ENCODE data around the gene XKR8. TPM values are rescaled to one million over a fixed set of nuclear protein-coding genes. Genes with fewer than 3 reads are reported as not detected.

Gene XKR8
- total and polyA plus RNA-seq, 8 donors: 0.58 to 33.9 (median 5.2) TPM

- Histone ChIP-seq H3K9me3 (no peaks in the 10 kb centered on the region), H3K36me3 (peaks cover 16 to 36% (median 32%) of the 10 kb centered on the region in 4 donors), H3K27me3 (no peaks in the 10 kb centered on the region), H3K4me1 (peaks cover 24 to 37% (median 28%) of the 10 kb centered on the region in 4 donors), H3K27ac (peak overlapping the region; percentile 92 to 99 (median 94)), H3K4me3 (peak overlapping the region; percentile 56 to 84 (median 80))
- intact Hi-C loops (cut with DNase I; ENCODE audit: low total_unique reads): no loop called here
- DNase-seq: no peak
- TF ChIP-seq POLR2AphosphoS5 (IDR thresholded peaks at IDR 0.05): no peak
- no peak for TF ChIP-seq POLR2A (IDR thresholded peaks at IDR 0.05)
- no peak for TF ChIP-seq EP300 (IDR thresholded peaks at IDR 0.05)
- no peak for TF ChIP-seq CTCF (IDR thresholded peaks at IDR 0.05)
- WGBS, 5 donors: 41 to 61% (median 50%) methylated on average over 9 to 13 of the region's 13 CpGs
These were observed 1.2 kb downstream of the XKR8 start for GRCh38 chr1:27960762-27961645.

- Histone ChIP-seq H3K36me3 (peaks cover 19 to 43% (median 39%) of the 10 kb centered on the region in 4 donors), H3K4me1 (peaks cover 24 to 37% (median 28%) of the 10 kb centered on the region in 4 donors), H3K27ac (peak overlapping the region in 3 of 5 donors; percentile 92 to 94 (median 94)), H3K4me3 (peak overlapping the region; percentile 56 to 84 (median 80)), H3K9me3 (no peaks in the 10 kb centered on the region), H3K27me3 (no peaks in the 10 kb centered on the region)
- 48 to 68% (median 60%) methylated on average over 4 of the region's 4 CpGs for WGBS, 5 donors
- TF ChIP-seq POLR2A (IDR thresholded peaks at IDR 0.05) (no peak), CTCF (IDR thresholded peaks at IDR 0.05) (no peak), POLR2AphosphoS5 (IDR thresholded peaks at IDR 0.05) (no peak), EP300 (IDR thresholded peaks at IDR 0.05) (no peak)
- no peak for DNase-seq
- intact Hi-C loops (cut with DNase I; ENCODE audit: low total_unique reads): no loop called here
These were observed 2.0 kb downstream of the XKR8 start for GRCh38 chr1:27961646-27962221.

DNA sequence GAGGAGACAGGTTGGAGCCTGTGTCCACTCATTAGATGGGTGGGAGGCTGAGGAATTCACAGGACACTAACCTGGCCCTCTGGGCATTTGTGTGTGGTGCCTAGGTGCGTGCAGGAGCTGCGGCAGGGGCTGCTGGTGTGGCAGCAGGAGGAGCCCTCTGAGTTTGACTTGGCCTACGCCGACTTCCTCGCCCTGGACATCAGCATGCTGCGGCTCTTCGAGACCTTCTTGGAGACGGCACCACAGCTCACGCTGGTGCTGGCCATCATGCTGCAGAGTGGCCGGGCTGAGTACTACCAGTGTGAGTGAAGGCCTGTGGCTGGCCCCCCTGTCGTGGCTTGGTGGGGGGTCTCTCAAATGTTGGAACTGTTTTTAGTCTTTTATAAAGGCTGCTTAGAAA, 3.6 kb downstream of the XKR8 start:
- TF ChIP-seq EP300 (IDR thresholded peaks at IDR 0.05) (no peak), POLR2A (IDR thresholded peaks at IDR 0.05) (no peak), CTCF (IDR thresholded peaks at IDR 0.05) (no peak), POLR2AphosphoS5 (IDR thresholded peaks at IDR 0.05) (no peak)

GRCh38 chr1:27966402-27967105, 6.8 kb downstream of the XKR8 start:
- WGBS, 5 donors: 91 to 97% (median 92%) methylated on average over 21 to 24 of the region's 24 CpGs
- no peak for DNase-seq
- Histone ChIP-seq H3K36me3 (peaks cover 33 to 66% (median 60%) of the 10 kb centered on the region in 4 donors), H3K27ac (no peak overlapping the region), H3K27me3 (no peaks in the 10 kb centered on the region), H3K9me3 (no peaks in the 10 kb centered on the region), H3K4me1 (peaks cover 6 to 27% (median 15%) of the 10 kb centered on the region in 4 donors), H3K4me3 (no peak overlapping the region)
- intact Hi-C loops (cut with DNase I; ENCODE audit: low total_unique reads): no loop called here
- TF ChIP-seq CTCF (IDR thresholded peaks at IDR 0.05) (no peak), POLR2AphosphoS5 (IDR thresholded peaks at IDR 0.05) (no peak), POLR2A (IDR thresholded peaks at IDR 0.05) (no peak), EP300 (IDR thresholded peaks at IDR 0.05) (no peak)

More for the DNA sequence above, 3.6 kb downstream of the XKR8 start:
- DNase-seq: no peak
- peaks cover 33 to 60% (median 56%) of the 10 kb centered on the region in 4 donors for H3K36me3 ChIP-seq
- no peaks in the 10 kb centered on the region for H3K27me3 ChIP-seq
- no peaks in the 10 kb centered on the region for H3K9me3 ChIP-seq
- H3K4me1 ChIP-seq: peaks cover 24 to 40% (median 28%) of the 10 kb centered on the region in 4 donors
- WGBS, 5 donors: 92 to 96% (median 95%) methylated on average over 9 to 11 of the region's 11 CpGs
- H3K4me3 ChIP-seq: no peak overlapping the region
- no peak overlapping the region for H3K27ac ChIP-seq
- intact Hi-C loops (cut with DNase I; ENCODE audit: low total_unique reads): no loop called here
